ENCODE data around the gene GTF3C1.

DNA sequence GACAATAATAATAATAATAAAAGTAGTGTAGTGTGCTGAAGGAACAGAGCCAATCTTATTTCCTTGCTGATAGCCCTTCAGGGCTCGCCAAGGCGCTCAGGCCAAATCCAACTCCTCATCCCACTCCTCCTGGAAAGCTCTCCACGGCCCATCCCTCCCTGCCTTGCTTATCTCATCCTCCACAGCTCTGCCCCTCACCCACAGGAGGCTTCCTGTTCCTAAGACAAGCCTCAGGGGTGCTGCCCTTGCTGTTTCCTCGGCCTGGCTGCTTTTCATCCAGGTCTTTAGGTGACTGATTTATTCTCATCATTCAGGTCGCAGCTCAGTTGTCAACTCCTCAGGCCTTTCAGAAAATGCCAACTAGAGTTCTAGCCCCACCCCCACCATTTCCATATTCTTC is 11.2 kb downstream of the GTF3C1 start:
- TF ChIP-seq EZH2phosphoT487 (IDR thresholded peaks at IDR 0.05; ENCODE audit: insufficient read depth, low read depth) (no peak), EZH2 (IDR thresholded peaks at IDR 0.05; ENCODE audit: insufficient read depth, poor library complexity, severe bottlenecking) (no peak)
